K562 (cell line): ENCODE data around the gene ZNHIT1.

Experiments
- ETV5 ChIP-seq: sonication (generic); formaldehyde crosslinking; IDR thresholded peaks from 2 replicates; pipeline ENCODE4 v1.4.0; 2020; ENCODE audit warnings: low read depth, mild to moderate bottlenecking, missing genetic modification reagents
- POLR2AphosphoS5 ChIP-seq: IDR thresholded peaks from 2 replicates; pipeline ENCODE4 v1.6.1; 2011; ENCODE audit warnings: mild to moderate bottlenecking, low read depth, low read length, moderate library complexity; ENCODE audit not compliant: control insufficient read depth, insufficient read depth
- SMC3 ChIP-seq: conservative IDR thresholded peaks from 2 replicates; pipeline ENCODE4 v1.6.1; 2011; ENCODE audit warnings: low read depth, low read length, improper control_type of control experiment; ENCODE audit not compliant: insufficient read depth
- SRSF3 ChIP-seq: fragments of 200-400 bp; formaldehyde crosslinking; IDR thresholded peaks from 2 replicates; pipeline ENCODE4 v1.6.1; 2016; ENCODE audit warnings: mild to moderate bottlenecking, low read length, moderate library complexity; ENCODE audit not compliant: insufficient read depth
- ZNF239 ChIP-seq: fragments of 250-450 bp; sonication (Bioruptor Pico); IDR thresholded peaks from 2 replicates; pipeline ENCODE4 v1.4.0; 2020; ENCODE audit warnings: mild to moderate bottlenecking
- TF ChIP-seq, protein P1 (sequence below): sonication (generic); formaldehyde crosslinking; IDR thresholded peaks from 2 replicates; pipeline ENCODE4 v1.5.0; 2020; ENCODE audit warnings: missing genetic modification reagents
- TF ChIP-seq, protein P2 (sequence below), 3 experiments: IDR thresholded peaks in 2 of 3; conservative IDR thresholded peaks in 1 of 3; 2 replicates each; pipeline ENCODE4 v1.5.1; 2011 to 2012; ENCODE audit warnings: low read length in 3 of 3, mild to moderate bottlenecking in 3 of 3, control low read depth in 2 of 3, improper control_type of control experiment in 1 of 3, inconsistent platforms in 1 of 3, low read depth in 1 of 3, mixed read lengths in 1 of 3, moderate library complexity in 1 of 3; ENCODE audit not compliant: insufficient read depth in 2 of 3

DNA sequence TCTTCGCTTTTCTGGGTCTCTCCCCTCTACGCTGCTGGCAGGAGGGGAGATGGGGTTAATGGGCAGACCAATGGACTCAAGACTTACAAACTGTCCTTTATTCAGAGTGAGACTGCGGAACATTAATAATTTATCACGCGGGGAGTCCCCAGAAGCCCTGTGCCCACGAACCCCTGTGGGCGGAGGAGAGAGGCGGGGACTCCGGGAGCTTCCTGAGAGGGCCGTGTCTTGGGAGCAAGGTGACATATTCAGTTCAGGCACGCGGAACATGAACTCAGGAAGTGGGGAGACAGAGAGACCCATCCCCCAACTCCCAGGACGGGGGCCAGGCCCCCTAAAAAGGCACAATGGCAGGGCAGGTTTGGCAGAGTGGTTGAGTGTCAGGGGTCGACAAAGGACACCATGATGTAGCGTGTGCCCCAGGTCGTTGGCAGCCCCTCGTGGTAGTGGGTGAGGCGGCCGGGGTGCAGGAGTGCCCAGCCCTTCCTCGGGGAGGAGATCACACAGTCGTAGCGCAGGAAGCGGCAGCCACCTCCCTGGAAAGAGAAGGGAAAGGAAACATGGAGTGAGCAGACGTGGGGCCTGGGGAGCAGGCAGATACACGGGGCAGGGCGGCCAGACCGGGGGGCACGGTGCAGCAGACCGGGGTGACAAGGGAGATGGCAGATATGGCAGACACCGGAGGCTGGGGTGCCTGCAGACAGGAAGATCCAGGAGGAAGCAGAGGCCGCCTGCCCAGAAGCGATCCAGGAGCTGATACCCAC, 11.9 kb upstream of the ZNHIT1 start:
- no peak for TF ChIP-seq ETV5
- TF ChIP-seq, protein P1, sequence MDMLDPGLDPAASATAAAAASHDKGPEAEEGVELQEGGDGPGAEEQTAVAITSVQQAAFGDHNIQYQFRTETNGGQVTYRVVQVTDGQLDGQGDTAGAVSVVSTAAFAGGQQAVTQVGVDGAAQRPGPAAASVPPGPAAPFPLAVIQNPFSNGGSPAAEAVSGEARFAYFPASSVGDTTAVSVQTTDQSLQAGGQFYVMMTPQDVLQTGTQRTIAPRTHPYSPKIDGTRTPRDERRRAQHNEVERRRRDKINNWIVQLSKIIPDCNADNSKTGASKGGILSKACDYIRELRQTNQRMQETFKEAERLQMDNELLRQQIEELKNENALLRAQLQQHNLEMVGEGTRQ (CRISPR knock-in tag): no peak
- TF ChIP-seq POLR2AphosphoS5: no peak
- no peak for TF ChIP-seq ZNF239 (CRISPR knock-in tag)
- TF ChIP-seq, protein P2, sequence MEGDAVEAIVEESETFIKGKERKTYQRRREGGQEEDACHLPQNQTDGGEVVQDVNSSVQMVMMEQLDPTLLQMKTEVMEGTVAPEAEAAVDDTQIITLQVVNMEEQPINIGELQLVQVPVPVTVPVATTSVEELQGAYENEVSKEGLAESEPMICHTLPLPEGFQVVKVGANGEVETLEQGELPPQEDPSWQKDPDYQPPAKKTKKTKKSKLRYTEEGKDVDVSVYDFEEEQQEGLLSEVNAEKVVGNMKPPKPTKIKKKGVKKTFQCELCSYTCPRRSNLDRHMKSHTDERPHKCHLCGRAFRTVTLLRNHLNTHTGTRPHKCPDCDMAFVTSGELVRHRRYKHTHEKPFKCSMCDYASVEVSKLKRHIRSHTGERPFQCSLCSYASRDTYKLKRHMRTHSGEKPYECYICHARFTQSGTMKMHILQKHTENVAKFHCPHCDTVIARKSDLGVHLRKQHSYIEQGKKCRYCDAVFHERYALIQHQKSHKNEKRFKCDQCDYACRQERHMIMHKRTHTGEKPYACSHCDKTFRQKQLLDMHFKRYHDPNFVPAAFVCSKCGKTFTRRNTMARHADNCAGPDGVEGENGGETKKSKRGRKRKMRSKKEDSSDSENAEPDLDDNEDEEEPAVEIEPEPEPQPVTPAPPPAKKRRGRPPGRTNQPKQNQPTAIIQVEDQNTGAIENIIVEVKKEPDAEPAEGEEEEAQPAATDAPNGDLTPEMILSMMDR (IDR thresholded peaks at IDR 0.05 in 2 of 3, conservative IDR thresholded peaks at IDR 0.05 in 1 of 3; ENCODE audit: insufficient read depth in 2 of 3, low read depth in 1 of 3, low read length in 3 of 3): no peak
- no peak for TF ChIP-seq SRSF3
- TF ChIP-seq SMC3: no peak
